Activated CD4-positive, alpha-beta T cell treated with anti-CD3 and anti-CD28 coated beads, Interleukin-2, amount 50 U/mL, for 48 hours (primary cell): ENCODE data around the gene PHACTR1.

Experiments
- DNase-seq, 2 experiments: peaks; one replicate each; pipeline ENCODE4 v3.0.0-alpha.2; 2020

The PHACTR1 gene

DNA sequence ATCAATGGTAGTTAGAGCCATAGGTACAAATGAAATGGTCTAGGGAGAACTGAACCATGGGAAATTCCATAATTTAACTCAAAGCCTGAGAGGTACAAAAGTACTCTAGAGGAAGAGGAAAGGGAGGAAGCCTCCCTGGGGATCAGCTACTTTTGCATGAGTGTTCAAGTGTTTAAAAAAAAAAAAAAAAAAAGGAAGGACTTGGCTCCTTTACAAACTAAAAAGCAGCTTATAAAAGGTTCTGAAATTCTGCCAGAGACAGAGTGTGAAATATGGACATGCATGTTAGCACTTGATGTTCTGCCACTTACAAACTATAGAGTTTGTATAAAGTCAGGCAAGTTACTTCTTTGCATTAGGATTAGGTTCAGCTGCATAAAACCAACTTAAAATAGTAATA, 321.7 kb downstream of the PHACTR1 start:
- DNase-seq: no peak

DNA sequence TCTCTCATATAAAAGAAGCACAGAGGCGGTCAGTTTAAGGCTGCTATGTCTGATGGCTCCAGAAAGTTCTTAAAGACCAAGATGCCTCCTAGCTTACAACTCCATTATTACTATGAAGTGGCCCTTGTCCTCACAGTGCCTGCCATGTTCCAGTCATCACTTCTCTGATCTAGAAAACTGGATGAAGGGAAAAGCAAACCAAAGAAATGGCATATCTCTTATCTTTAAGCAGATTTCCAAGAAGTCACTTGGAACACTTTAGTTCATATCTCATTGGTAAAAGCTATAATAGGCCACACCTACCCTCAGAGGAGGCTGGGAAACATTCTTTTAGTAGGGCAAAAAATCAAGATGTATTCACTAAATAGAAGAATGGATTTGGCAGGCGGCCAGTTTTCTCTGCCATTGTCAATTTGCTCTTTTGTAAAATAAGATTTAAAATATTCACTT, 322.2 kb downstream of the PHACTR1 start:
- no peak for DNase-seq

DNA sequence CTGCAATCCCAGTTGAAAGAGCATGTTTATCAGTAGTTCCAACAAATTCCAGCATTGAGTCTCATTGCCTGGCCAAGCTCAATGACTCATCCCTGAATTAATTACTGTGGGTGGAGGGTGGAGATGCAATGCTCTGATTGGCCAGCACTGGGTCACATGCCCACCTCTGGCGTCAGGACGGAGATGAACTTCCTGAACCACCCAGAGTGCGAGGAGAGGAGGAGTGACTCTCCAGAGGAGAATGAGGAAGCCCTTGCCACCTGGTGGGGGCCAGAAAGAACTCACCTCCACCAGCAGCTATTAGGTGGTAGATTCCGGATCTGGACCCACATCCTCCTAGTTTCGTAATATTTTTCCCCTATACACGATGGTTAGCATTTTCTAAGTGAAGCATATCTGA, 327.8 kb downstream of the PHACTR1 start:
- no peak for DNase-seq

GRCh38 chr6:13044896-13045295, 328.3 kb downstream of the PHACTR1 start:
- no peak for DNase-seq

GRCh38 chr6:13045676-13046075, 329.1 kb downstream of the PHACTR1 start:
- DNase-seq: no peak

- DNase-seq: no peak
Measured at GRCh38 chr6:13046084-13046483, 329.5 kb downstream of the PHACTR1 start.

DNA sequence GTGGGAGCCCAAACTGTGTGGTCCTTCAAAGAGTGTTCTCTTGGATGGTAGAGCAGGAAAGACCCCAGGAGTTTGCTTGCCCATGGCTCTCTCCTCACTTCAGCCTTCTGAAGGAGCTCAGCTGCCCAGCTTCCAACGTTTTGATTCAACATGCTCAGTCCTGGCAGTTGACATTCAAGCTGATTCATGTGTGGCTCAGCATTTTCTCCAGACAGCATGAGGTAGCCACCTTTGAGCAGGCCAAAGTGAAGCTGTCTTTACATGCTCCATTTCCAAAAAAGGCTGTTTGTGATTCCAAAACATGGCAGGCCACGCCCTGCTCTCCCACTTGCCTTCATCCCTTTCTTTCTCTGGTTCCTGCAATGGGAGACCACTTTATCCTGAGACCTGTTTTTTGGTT, 331.5 kb downstream of the PHACTR1 start:
- DNase-seq: no peak

GRCh38 chr6:13049666-13050254, 333.2 kb downstream of the PHACTR1 start:
- no peak for DNase-seq

GRCh38 chr6:13053006-13053461, 336.5 kb downstream of the PHACTR1 start:
- no peak for DNase-seq

- DNase-seq: no peak
Measured at GRCh38 chr6:13058051-13058450, 341.5 kb downstream of the PHACTR1 start.

GRCh38 chr6:13059026-13059425, 342.5 kb downstream of the PHACTR1 start:
- DNase-seq: no peak

- no peak for DNase-seq
Measured at GRCh38 chr6:13063300-13063918, 346.8 kb downstream of the PHACTR1 start.

- no peak for DNase-seq
Measured at GRCh38 chr6:13065581-13065980, 349.0 kb downstream of the PHACTR1 start.

- no peak for DNase-seq
Measured at GRCh38 chr6:13066050-13066449, 349.5 kb downstream of the PHACTR1 start.

DNA sequence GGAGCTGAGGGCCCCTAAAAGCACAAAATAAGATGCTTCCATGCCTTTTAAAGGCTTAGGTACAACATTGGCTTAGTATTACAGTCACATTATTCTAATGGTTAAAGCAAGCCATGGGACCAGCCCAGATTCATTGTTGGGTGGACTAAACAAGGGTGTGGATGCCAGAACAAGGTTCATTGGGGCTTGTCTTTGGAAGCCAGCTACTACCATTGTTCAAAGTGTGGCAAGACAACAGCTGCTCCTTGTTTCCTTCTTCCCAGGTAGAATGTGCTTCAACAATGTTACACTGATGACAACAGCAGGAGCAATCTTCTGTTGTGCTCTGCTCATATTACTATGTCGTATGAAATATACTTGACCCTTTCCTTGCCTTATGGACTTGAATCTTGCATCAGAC, 350.3 kb downstream of the PHACTR1 start:
- no peak for DNase-seq

DNA sequence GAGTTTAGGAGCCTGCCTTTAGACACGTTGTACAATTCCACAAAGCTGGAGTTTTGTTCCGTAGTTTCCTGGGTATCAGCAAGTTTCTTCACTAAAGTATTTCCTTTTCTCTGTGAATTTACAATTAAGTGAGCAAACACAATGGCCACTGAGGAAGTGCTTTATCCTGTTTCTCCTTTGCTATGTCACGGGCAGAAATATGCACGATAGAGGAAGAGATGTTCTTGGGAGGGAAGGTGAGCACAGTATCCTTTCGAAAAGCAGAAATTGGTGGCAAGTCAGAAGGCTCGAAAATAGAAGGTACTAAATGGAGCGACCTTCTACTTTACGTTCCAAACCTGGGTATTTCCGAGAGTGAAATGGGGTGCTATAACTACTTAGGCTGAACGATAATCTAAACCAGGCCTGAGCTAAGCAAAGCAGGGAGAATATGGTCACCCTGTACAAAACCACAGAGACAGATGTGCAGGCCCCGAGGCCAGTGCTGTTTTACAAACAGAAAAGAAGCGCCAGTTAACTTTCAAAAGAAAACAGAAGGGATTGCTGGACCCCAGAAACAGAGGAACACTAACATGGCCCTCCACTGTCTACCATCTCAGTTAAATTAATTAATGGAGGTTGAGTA, 352.1 kb downstream of the PHACTR1 start:
- DNase-seq: no peak

DNA sequence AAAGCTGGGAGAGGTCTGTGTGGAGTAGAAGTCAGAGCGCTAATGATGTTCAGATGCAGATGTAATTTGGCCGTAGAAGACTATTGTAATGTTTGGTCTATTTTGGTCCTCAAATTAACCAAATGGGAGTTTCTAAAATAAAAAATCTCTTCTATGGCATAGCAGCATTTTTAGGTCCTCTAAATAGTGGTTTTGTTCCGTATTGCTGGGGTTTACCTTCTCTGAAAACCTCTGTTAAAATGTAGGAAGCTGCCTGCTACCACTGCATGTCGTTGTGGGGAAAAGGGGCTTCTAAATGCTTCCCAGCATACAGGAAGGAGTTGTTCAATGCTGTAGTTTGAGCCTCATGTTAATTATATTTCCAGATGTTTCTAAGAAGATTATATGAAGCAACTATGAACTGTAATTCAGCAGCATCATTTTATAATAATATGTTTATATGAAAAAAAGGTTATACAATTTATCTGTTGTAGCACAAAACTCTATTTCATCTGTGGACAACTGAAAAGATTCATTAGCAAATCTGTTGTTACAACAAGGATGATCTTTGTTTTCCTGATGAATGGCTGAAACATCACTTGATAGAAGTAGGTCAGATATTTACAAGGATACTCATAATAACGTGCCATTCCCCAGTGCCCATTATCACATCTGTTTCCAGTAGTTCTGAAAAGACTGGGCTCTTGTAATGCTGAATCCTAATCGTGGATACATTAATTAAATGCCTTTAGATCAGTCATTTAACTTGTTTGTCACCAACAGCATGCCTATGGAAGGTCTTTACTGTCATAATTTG, 355.2 kb downstream of the PHACTR1 start:
- DNase-seq: no peak

GRCh38 chr6:13072686-13073347, 356.2 kb downstream of the PHACTR1 start:
- no peak for DNase-seq

DNA sequence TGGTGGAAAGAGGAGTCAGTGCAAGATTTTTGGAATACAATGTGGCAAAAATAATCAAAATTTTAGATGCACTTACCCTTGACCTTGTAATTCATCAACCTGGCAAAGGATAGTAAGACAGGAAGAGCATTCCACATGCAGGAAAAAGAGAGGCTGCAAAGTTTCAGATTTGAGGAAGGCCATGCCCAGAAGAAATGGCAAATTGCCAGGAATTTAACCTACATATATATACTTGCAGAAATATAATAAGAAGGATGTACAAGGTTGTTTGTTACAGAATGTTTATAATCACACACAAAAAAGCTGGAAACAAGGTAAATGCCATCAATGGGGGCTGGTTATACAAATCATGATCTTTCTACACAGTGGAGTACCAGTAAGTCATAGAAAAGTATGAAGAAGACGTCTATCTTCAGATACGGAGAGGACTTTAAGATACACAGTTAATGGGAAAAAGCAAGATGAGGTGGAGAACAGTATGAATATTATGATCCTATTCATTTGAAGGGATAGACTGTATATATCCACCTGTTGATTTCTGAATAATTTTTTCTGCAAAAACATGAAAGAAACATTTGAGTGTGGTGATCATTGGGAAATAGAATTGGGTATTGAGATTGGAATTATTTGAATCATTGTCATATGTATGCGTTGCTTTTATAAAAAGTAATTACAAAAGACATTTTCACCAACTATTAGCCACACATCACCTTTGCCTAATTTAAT, 358.0 kb downstream of the PHACTR1 start:
- no peak for DNase-seq

- no peak for DNase-seq
Measured at GRCh38 chr6:13075141-13075845, 358.7 kb downstream of the PHACTR1 start.

DNA sequence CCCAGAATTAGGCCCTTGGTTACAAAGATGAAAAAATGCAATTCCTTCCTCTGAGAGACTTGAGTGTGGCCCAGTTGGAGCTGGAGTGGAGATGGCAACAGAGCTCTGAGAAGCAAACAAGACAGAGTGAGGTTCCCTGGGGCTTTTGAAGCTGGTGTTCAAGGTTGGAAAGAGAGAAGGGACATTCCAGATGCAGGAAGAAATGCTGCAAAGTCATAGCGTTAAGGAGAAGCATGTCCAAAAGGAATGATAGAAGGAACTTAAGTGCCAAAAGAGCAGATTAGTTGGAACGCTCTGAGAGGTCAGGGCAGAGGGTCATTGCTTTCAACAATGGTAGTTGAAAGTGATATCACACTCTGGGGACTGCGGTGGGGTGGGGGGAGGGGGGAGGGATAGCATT, 360.0 kb downstream of the PHACTR1 start:
- no peak for DNase-seq

DNA sequence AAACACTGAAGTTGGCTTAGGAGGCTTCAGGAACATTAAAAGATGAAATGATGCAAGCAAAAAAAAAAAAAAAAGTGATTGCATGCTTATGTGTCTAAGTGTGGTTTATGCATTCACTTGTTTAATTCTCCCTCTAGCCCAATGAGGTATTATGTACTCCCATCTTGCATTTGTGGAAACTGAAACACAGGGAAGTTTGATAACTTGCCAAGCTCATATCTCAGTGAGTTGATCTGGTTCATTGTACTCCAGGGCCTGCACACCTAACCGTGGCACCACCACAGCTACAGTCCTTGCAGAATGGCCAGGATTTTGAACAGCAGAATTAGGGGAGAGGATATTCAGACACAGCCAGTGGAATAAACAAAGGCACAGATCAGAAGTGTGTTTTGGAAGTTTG, 360.6 kb downstream of the PHACTR1 start:
- DNase-seq: no peak
